SK-MEL-5 (cell line): ENCODE results near the gene CHD9NB. TPM values are rescaled to one million over a fixed set of nuclear protein-coding genes. Genes with fewer than 3 reads are reported as not detected.

Experiments
- DNase-seq: peaks from one replicate; pipeline ENCODE4 v3.0.0-alpha.2; 2016; ENCODE audit warnings: low read depth, low spot score
- in situ Hi-C: cut with HindIII; loops from 2 replicates; pipeline ENCODE4 v1.10.0; 2016; ENCODE audit warnings: low sequenced_read_pairs, high pct_unique_total_duplicates, low pct_unique_long_range_greater_than_20kb
- total RNA-seq: library from RNA; depleted of rRNA; stranded (reverse); fragments of >200 nt; shearing (Covaris generic); gene quantifications from 2 replicates; pipeline ENCODE4 v1.2.3, GENCODE V29; 2014; rRNA removed

The CHD9NB gene
- total RNA-seq, 1 experiment from 2014 or later = 1.2 TPM

DNA sequence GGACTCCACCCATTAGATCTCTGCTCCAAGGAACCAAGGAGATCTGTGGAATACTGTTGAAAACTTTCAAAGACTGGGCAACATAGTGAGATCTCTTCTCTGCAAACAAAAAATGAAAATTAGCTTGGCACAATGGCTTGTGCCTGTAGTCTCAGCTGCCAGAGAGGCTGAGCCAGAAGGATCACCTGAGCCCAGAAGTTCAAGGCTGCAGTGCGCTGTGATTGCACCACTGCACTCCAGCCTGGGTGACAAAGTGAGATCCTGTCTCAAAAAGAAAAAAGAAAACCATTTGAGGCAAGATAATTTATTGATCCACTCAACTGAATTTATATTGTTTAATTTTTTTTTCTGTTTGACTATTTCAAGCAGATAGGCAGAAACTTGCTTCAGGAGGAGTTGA lies 54.8 kb downstream of the CHD9NB start:
- in situ Hi-C loops = no loop called here
- DNase-seq = no peak

DNA sequence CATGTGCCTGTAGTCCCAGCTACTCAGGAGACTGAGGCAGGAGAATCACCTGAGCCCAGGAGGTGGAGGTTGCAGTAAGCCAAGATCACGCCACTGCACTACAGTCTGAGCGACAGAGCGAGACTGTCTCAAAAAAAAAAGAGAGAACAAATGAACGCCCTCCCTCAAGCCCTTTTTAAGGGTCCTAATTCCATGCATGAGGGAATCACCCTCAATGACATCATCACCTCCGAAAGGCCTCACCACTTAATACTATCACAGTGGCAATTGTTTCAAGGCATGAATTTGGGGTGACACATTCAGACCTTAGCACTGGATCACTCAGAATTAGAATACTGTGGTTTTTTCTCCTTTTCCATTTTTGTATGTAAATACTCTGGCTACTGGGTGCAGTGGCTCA lies 57.8 kb downstream of the CHD9NB start:
- in situ Hi-C loops = no loop called here
- no peak for DNase-seq

DNA sequence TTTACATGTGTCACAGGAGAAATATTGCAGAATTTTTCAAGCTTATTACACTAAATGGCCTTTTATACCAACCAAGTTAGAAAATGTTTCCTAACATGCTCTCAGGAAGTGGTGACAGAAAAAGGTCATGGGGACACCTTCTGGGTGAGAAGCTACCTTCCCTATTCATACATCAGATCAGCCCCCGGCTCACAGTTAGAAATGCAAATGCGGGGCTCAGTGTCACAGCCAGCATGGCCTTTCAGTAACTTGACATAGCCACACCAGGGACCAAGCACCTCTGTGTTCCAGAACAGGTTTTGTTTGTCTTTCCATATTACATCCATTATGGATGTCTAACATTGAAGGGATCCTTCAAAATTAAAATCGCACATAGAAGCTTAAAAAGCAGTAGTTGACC lies 59.5 kb downstream of the CHD9NB start:
- DNase-seq = no peak
- in situ Hi-C loops = no loop called here

DNA sequence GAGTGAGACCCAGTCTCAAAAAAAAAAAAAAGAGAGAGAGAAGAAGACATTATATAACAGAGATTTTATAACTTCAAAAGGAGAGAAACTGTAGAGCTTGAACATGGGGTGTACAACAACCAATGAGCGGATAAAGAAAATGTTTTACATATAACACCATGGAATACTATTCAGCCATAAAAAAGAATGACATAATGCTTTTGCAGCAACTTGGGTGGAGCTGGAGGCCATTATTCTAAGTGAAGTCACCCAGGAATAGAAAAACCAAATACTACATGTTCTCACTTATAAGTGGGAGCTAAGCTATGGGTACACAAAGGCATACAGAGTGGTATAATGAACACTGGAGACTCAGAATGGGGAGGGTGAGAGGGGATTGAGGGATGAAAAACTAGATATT lies 61.1 kb downstream of the CHD9NB start:
- in situ Hi-C loops = no loop called here
- no peak for DNase-seq

Other genes starting within 250 kb of the CHD9NB start
- gene CHD9, start 2.1 kb upstream of the CHD9NB start, total RNA-seq = 20.3 and 34.6 TPM in 2 replicates